Erythroblast (primary cell): Measurements from ENCODE around the gene MAEL.

ENCODE experiments used
- GATA1 ChIP-seq: IDR thresholded peaks from 2 replicates; pipeline ENCODE4 v1.6.1; 2011; ENCODE audit warnings: low read depth, mild to moderate bottlenecking, control low read depth, low read length, moderate library complexity
- POLR2A ChIP-seq: IDR thresholded peaks from 2 replicates; pipeline ENCODE4 v1.6.1; 2011; ENCODE audit warnings: mild to moderate bottlenecking, low read length

DNA sequence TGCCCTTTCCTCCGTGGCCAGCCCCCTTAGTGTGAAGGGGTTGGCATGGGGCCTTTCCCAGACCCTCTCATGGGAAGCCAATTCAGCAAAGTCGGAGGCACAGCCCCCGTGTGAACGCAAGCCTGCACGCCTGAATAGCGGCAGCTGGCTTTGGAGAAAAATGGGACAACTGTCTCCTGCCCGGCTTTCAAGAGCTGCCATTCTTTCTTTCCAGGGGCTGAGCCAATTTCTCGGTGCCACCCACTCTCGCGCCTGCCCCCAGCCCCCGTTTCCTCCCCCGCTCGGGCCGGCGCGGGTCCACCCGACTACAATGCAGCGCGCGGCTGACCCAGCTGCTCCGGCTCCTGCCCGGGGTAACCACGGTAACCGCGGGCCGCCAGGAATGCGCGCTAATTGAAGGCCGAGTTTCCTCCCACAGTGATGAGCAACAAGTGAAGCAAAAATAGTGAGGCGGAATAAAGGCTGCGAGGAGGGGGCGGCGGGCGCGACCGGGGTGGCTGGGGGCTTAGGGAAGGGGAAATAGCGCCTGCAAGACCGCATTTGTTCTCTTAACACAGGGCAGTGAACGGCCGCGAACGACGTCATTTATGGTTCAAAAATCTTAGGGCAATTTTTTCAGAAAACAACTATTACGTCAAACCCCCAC is 41.6 kb upstream of the MAEL start:
- TF ChIP-seq POLR2A (no peak), GATA1 (no peak)
